HT1080 (cell line): ENCODE results near the gene GAS1. TPM values are rescaled to one million over a fixed set of nuclear protein-coding genes. Genes with fewer than 3 reads are reported as not detected.

ENCODE experiments used
- DNase-seq: peaks from one replicate; pipeline ENCODE4 v3.0.0-alpha.2; 2015; ENCODE audit warnings: low read depth
- polyA plus RNA-seq, 2 experiments: library from polyadenylated mRNA; depleted of rRNA; stranded (reverse); fragments of >200 nt; gene quantifications; 2 replicates each; pipeline ENCODE4 v1.2.3, GENCODE V29; 2015
- total RNA-seq: library from RNA; depleted of rRNA; stranded (reverse); fragments of >200 nt; shearing (Covaris generic); gene quantifications from 2 replicates; pipeline ENCODE4 v1.2.3, GENCODE V29; 2014; rRNA removed

The GAS1 gene
- total RNA-seq, result 0.97 and 1.4 TPM in 2 replicates
- 0.45 and 0.90 TPM in 2 replicates for polyA plus RNA-seq (2015; cell fraction: cytosol; rRNA removed)
- polyA plus RNA-seq (2015; cell fraction: nucleus; rRNA removed), result 0.17 and 0.37 TPM in 2 replicates

- peak; percentile 73 for DNase-seq
Measured at GRCh38 chr9:86947146-86948073, at the start of gene GAS1. Gene GAS1, minus strand, starts transcription at chr9:86947506. Its CDS starts 727 bp downstream, at chr9:86946779.

DNA sequence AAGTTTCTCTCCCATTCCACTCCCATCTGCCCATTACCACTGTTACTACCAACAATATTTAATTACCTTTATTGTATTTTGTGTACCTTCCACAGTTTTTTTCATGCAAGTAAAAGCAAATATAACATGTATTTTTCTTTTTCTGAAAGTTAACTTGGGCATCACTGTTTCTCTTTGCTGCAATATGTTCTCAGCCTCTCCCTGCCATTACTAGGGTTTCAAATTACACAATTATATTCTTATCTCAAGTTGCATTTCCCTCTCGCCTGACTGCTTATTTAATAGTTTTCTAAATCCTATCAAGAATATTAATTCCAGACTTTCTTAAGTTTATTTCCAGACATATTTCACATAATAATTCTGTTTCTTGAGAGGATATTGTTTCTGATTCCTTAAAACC, 46.9 kb upstream of the GAS1 start:
- DNase-seq, result no peak

DNA sequence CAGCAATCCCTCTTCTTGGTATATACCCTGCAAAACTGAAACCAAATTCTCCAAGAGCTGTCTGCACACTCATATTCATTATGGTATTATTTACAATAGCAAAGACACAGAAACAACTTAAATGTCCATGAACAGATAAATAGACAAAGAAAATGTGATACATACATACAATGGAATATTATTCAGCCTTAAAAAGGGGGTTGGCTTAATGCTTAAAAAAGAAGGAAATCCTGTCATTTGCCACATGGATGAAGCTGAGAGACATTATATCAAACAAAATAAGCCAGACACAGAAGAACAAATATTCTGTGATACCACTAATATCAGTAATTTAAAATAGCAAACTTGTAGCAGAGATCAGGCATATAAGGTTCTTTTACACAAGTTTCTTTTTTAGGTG, 46.5 kb upstream of the GAS1 start:
- DNase-seq, result no peak

DNA sequence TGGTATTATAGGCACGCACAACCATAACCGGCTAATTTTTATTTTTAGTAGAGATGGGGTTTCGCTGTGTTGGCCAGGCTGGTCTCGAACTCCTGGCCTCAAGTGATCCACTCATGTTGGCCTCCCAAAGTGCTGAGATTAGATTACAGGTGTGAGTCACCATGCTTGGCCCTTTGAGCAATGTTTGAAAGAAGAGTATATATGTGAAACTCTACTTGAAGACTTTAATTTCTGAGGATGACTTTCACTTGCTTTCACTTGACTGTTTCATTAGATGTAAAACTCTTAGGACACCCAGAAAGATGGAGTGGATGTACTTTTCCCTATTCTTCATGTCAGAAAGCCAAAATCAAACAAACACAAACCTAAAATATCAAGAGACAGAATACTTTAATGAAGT, 43.8 kb upstream of the GAS1 start:
- no peak for DNase-seq

DNA sequence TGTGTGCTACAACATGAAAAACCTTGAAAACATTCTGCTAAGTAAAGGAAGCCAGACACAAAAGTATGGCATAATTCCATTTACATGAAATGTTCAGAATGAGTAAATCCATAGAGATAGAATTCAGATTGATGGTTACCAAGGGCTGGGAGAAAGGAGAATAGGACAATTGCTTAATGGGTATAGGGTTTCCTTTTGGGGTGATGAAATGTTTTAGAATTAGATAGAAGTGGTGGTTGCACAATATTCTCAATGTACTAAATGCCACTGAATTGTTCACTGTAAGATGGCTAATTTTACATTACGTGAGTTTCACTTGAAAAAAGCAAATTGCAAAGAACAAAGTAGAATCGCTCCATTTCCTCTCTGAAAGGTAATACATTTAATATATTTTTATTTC, 43.0 kb upstream of the GAS1 start:
- DNase-seq, result no peak

GRCh38 chr9:86987900-86988299, 40.6 kb upstream of the GAS1 start:
- no peak for DNase-seq

DNA sequence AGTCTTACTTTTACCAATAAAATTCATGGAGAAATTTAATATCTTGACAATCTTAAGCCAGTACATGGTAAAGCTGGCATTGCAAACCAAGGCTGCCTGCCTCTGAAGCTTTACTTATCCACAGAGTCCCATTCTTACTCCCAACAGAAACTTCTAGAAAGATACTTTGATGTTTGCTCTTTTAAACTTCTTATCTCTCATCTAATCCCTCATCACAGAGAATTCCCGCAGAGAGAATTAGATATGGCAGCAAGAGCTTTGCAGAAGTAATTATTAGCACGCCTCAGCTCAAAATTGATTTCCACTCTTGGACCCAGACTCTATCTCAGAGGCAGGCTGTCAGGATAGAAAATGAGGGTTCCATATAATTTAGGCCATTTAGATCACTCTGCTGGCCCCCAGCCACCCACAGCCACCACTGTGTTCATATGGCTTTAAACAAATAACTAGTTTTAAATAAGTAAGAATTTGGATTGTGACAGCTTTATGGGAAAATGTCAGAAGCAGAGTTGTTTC, 37.9 kb upstream of the GAS1 start:
- DNase-seq, result no peak

DNA sequence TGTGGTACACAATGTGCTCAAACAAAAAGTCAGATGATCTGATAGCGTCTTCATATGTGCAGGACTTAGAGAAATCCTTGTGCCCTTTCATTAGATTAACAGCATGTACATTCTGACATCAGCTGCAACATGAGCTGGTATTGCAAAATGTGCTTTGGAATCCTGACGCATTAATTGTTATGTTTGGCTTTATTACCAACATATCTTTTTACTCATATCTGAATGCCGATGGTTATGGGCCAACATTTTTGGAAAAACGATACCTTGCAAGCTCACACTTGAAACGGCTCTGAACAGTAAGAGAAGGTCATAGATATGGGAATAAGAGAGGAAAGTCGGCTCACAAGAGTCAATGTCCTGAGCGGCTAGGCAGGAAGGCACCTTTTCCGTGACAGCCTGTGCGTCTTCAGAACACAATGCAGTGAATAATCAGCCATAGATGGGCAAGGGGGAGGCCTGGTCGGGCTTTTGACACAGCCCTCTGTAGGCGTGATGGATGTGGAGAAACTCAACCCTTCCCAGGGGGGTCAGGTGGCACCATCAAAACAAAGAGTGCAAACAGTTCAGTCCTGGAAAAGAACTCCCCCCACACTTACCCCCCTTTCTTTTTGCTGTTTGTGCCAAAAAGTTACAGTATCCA, 36.4 kb upstream of the GAS1 start:
- DNase-seq, result no peak

DNA sequence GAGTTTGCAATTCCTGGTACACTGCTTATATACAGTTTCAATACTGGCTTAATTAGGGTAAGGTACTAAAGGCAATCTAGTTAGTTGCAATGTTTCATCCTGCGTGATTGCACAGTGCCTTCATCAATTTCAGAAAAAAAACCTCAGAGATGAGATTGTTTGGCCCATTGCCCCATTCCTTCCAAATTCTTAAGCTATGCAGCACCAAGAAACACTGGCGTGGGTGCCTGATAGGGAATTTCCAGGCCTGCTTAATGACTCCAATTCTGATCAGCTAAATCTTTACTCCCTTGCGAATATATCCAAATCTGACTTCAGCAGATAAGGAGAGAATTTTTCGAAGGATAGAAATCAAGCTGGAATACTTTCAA, 35.9 kb upstream of the GAS1 start:
- DNase-seq, result no peak

DNA sequence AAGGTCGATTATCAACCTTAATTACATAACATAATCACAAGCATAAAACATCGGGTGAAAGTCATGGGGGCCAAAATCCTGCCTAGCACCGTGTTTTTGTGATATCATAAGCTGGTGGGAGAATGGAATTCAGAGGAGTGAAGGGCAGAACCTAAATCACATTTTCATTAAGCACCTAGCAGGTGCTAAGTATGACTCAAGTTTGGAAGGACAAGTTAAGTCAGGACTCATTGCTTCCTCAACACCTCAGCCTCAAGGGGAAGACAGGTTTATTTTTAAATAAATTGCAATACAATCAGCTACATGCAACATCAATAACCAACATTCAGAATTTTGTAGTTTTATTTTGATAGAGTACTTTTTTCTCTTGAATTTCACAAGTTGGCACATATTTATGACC, 33.5 kb upstream of the GAS1 start:
- DNase-seq, result no peak

GRCh38 chr9:86979657-86980056, 32.4 kb upstream of the GAS1 start:
- no peak for DNase-seq

DNA sequence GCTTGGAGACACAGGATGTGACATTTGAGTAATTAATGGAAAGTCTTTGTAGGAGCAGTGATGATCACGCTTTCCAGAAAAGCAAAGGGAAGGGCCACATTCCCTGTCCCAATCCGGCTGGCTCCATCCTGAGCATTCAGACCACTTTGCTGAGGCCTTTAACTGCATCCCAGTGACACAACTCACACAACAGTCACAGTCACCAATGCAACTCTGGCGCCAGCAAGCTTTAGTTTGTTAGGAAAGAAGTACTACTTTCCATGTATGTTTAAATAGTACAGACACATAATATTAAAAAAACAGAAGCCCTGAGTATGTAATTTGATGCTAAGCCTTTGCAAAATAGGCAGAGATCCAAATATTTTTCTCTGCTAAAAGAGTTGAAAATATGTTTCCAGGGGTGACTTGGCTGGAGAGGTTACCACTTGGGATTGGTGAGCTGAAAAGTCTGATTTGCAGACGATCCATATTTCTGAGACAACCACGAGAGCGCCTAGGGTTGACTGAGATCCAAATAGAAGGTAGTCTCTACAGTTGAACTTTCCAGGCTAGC, 31.7 kb upstream of the GAS1 start:
- DNase-seq, result no peak

- DNase-seq, result no peak
Measured at GRCh38 chr9:86978413-86978812, 31.1 kb upstream of the GAS1 start.

- no peak for DNase-seq
Measured at GRCh38 chr9:86977205-86977835, 30.0 kb upstream of the GAS1 start.

GRCh38 chr9:86975606-86976005, 28.3 kb upstream of the GAS1 start:
- DNase-seq, result no peak

DNA sequence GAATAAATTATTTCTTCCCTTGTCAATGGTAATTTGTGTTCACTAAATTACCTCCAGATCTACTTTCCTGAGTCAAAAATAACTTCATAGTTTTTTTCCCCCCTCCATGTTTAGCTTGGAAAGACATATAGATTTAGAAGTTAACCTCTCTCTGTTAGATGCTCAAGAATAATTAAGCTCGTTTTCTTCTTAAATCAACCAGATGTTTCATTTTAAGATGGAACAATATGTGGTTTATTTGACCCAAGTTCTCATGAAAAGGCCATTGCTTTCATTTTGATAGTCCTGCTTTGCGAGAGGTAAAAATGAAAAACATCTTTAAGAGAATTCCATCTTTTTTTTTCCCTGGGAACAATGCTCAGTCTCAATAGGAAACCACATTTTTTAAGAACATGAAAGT, 27.7 kb upstream of the GAS1 start:
- no peak for DNase-seq

DNA sequence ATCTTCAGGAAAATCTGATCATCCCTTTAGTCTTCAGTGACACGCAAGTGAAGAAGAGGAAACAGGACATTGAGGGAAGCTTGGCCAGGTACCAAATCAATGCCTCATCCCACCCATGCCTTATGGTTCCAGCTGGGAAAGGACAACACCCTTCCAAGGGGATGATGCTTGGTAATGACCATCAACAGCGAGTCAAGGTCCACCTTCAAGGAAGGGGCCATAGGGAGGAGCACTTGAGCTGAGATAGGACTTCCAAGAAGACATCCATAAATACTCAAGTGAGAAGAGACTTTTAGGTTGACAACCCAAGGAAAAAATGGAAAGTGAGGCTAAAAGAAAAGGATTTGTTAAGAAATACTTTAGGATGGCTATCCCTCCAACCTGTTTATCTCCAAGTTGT, 27.1 kb upstream of the GAS1 start:
- no peak for DNase-seq

DNA sequence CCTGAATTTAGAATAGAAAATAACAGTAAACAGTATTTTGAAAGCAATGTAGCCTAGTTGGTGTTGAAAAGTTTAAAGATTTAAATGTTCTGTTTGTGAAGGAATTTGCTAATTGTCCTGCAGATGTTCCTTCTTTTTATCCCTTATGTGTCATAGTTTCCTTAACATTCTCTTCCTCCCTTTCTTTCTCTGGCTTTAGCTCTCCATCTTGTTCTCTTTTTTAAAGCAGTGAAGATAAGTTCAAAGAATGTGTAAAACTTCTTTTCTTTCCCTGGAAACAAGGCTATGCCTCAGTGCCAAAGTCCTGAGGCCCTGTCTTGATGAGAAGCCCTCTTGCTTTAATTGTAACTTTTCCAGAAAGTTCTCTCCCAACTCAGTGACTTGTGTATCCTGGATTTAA, 24.4 kb upstream of the GAS1 start:
- DNase-seq, result no peak

DNA sequence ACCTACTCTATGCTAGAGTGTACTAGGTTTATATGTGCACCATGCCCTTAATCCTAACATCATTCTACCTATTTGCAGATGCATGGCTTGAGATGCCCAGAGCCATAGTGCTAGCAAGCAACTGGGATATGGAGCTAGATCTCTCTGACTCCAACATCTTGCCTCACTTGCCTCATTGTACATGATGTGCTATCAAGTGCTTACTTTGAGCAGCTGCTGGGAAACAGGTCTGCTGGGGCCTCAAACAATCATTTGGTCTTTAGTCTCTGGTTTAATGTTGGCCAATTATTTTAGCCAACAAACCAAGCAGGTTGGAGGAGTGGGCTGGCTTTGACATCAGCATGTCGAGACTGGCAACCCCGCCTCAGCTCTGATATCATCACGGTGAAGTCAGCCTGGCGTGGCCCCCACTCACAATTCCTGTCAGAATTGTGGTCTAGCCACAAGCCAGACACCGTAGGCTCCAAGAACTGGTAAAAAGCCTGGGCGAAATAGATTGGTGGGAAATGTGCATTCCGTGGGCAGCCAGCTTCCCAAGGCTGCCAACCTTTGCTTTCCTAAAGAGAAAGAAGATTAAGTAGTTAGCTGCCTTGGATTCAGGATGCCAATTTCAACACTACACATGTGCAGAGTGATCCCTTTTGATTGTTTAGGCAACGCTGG, 21.1 kb upstream of the GAS1 start:
- DNase-seq, result no peak

DNA sequence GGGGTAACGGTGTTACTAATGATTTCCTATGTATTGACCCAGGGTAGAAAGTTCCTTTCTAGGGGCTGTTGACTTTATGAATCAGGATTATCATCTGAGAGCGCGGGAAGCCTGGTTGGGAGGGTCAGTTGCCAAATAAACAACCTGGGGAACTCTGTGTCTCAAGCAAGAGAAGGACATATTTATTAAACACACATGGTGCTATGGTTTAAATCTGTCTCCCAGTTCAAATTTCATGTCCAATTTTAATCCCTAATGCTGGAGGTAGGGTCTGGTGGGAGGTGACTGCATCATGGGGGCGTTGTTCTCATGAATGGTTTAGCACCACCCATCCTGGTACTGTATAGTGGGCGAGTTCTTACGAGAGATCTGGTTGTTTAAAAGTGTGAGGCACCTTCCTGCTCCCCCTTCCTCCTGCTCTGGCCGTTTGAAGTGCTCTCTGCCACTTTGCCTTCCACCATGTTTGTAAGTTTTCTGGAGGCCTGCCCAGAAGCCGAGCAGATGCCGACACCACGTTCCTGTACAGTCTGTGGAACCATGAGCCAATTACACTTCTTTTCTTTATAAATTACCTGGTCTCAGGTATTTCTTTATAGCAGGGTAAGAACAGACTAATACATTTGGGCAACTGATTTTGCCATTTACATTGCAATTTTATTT, 19.7 kb upstream of the GAS1 start:
- no peak for DNase-seq
